ENCODE results near the gene NEB.
"Not testable (repeated sequence)": the region's sequence is repeated elsewhere in the genome, so short reads cannot be mapped to it uniquely, and the experiment has no call there.

Gene NEB

DNA sequence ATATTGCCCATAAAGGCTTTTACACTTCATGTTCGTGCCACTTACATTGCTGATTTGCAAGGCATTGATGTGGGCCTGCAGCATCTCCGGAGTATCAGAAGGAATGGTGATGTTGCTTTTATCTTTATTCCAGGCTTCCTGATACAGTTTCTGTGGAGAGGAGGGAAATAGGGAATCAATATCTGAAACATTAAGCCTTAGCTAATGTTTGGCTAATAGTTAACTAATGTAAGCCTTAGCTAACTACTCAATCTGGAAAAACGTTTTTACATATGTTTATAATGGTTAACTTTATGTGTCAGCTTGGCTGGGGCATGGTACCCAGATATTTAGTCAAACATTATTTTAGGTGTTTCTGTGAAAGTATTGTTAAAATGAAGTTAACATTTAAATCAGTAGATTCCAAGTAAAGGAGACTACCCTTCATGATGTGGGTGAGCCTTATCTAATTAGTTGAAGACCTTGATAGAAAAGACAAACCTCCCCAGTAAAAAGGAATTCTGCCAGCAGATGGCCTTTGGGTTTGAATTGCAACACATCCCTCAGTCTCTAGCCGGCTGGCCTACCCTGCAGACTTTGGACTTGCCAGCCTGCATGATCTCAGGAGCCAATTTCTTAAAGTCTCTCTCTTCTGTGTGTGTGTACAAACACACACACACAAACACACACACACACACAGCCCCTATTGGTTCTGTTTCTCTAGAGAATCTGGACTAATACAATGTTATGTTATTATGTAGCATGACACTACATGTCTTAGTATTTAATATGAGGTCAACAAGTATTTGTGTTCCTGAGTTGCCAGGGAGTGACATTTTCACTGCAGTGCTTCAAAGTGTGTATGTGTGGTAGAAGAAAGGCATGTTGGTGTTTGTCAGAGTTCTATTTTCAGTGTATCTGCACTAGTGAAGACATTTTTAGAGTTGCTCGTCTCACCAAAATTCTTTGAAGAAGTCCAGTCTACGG lies 126.5 kb downstream of the NEB start:
- not testable (repeated sequence) for DNase-seq (ENCODE audit: low spot score)

DNA sequence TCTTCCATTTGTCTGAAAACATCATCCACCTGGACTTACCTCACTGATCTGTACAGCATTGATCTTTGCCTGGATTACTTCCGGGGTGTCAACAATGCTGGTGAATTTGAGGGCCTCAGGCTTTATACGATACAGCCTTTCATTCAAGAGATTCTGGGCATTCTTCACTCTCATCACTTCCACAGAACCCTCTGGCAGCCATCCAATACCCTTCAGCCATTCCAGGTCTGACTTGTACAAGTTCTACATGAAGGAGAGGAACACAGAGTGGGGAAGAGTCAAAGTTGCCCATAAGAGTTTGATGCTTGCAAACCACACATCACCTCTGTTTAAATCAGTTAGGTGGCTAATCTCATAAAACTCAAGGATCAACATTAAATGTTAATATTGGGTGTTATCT lies 130.7 kb downstream of the NEB start:
- DNase-seq (ENCODE audit: low spot score): not testable (repeated sequence)

- DNase-seq (ENCODE audit: low spot score): not testable (repeated sequence)
Measured at GRCh38 chr2:151602402-151602801, 131.9 kb downstream of the NEB start.

GRCh38 chr2:151601803-151602202 lies 132.5 kb downstream of the NEB start:
- DNase-seq (ENCODE audit: low spot score): not testable (repeated sequence)

DNA sequence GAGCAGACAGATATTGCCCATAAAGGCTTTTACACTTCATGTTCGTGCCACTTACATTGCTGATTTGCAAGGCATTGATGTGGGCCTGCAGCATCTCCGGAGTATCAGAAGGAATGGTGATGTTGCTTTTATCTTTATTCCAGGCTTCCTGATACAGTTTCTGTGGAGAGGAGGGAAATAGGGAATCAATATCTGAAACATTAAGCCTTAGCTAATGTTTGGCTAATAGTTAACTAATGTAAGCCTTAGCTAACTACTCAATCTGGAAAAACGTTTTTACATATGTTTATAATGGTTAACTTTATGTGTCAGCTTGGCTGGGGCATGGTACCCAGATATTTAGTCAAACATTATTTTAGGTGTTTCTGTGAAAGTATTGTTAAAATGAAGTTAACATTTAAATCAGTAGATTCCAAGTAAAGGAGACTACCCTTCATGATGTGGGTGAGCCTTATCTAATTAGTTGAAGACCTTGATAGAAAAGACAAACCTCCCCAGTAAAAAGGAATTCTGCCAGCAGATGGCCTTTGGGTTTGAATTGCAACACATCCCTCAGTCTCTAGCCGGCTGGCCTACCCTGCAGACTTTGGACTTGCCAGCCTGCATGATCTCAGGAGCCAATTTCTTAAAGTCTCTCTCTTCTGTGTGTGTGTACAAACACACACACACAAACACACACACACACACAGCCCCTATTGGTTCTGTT lies 137.2 kb downstream of the NEB start:
- DNase-seq (ENCODE audit: low spot score): not testable (repeated sequence)

- not testable (repeated sequence) for DNase-seq (ENCODE audit: low spot score)
Measured at GRCh38 chr2:151591908-151592255, 142.4 kb downstream of the NEB start.

GRCh38 chr2:151591250-151591907 lies 142.9 kb downstream of the NEB start:
- DNase-seq (ENCODE audit: low spot score): not testable (repeated sequence)

DNA sequence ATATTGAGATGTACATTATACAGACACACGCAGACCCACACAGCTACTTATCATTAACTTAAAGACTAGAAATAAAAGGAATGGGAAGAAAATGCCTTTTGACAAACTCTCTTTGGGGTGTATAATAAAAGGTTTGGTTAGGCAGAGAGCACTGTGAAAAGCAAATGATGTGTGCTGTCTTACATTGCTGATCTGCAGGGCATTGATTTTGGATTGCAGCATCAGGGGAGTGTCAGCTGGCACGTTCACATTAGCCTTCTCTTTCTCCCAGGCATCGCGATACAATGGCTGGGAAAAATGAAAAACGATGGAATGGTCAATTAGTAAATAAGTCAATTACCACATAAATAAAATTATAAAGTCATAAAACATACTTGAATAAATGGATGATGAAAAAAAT lies 153.0 kb downstream of the NEB start:
- DNase-seq (ENCODE audit: low spot score): not testable (repeated sequence)

GRCh38 chr2:151580697-151581096 lies 153.6 kb downstream of the NEB start:
- not testable (repeated sequence) for DNase-seq (ENCODE audit: low spot score)

GRCh38 chr2:151577116-151577515 lies 157.2 kb downstream of the NEB start:
- no peak for DNase-seq (ENCODE audit: low spot score)

- no peak for DNase-seq (ENCODE audit: low spot score)
Measured at GRCh38 chr2:151576080-151576479, 158.2 kb downstream of the NEB start.

GRCh38 chr2:151575338-151575737 lies 158.9 kb downstream of the NEB start:
- DNase-seq (ENCODE audit: low spot score): no peak

GRCh38 chr2:151570191-151570590 lies 164.1 kb downstream of the NEB start:
- no peak for DNase-seq (ENCODE audit: low spot score)

DNA sequence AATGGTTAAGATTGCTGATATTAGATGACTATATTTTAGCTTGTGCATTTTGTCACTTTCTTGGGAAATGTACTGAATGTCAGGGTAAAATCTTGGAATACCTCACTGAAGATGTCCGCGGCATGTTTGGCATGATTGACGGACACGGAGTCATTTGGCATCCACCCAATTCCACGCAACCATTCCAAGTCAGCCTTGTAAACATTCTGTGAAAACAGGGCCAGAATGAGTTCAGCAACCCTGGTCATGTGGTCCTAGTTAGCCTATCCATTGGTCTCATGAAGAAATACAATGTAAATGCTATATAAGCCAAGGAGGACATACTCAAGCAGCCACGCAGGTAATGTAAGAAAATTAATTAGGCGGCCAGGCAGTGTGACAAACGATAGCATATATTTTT lies 165.1 kb downstream of the NEB start:
- no peak for DNase-seq (ENCODE audit: low spot score)

DNA sequence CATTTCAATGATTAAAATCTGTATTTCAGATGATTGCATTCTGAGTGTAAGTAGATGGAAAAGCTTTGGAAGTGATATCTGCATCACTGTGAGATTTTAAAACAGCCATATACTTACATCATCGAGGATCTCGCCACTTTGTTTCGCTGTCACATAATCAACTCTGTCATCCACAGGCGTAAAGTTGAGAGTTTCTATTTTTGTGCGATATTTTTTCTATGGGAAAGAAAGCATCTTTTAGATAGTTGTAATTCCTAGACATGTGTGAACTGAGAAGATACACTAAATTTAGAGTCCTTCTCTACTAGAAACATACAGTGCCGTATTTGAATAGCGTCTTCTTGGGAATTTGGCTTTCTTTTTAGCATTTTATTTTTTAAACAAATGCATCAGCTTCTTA lies 165.8 kb downstream of the NEB start:
- DNase-seq (ENCODE audit: low spot score): no peak

DNA sequence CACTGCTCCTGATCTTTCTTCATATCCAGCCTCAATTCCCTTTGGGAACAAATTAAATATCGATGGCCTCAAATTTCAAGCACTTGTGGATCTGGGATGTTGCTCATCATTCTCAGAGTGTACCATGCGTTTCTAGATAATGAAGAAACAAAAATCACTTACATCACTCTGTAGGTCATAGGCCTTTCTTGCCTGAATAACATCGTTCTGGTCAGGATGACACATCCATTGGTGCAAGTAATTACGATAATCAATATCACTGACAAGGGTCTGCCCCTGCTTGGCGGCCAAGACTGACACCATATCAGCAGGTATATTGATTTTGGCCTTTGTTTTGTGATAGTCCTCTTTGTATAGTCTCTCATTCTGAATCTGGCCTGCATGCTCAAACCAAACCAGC lies 167.3 kb downstream of the NEB start:
- no peak for DNase-seq (ENCODE audit: low spot score)

- no peak for DNase-seq (ENCODE audit: low spot score)
Measured at GRCh38 chr2:151562398-151562797, 171.9 kb downstream of the NEB start.

DNA sequence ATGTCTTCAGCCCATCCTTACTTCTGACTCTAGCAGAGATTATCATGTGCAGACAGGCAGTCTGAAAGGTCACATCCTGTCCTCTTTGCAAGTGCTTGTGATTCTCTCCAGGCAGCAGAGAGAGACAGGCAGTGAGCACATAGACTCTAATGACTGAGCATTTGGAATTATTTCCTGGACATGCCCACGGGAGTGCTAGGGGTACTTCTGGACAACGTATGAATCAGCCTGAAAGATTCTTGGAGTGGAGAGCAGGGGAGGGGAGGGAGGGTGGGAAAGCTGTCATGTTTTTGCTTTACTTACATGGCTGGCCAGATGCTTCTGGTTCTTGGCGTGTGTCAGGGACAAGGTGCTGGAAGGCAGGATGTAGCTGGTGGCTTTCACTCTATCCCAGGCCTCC lies 174.0 kb downstream of the NEB start:
- DNase-seq (ENCODE audit: low spot score): peak; percentile 6

GRCh38 chr2:151559431-151559830 lies 174.8 kb downstream of the NEB start:
- DNase-seq (ENCODE audit: low spot score): not testable (repeated sequence)

DNA sequence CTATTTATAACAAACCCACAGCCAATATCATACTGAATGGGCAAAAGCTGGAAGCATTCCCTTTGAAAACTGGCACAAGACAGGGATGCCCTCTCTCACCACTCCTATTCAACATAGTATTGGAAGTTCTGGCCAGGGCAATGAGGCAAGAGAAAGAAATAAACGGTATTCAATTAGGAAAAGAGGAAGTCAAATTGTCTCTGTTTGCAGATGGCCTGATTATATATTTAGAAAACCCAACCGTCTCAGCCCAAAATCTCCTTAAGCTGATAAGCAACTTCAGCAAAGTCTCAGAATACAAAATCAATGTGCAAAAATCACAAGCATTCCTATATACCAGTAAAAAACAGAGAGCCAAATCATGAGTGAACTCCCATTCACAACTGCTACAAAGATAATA lies 176.4 kb downstream of the NEB start:
- DNase-seq (ENCODE audit: low spot score): peak; percentile 14

DNA sequence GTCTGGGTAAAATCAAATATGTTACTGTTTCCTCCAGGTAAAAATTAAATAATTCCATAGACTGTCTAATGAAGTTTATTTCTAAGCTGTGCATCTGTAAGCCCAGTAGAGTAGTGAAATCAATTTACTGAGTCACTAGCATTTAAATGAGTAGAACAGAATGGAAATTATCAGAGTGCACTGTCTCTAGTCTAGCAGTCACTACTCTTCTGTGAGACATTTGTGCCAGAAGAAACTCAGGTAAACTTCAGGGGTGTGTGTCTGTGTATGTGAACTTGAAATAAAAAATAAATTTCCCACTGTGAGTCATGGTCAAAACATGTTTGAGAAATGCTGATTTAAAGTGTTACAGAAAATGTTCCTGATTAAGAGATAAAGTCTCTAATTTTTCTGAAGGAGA lies 178.2 kb downstream of the NEB start:
- DNase-seq (ENCODE audit: low spot score): no peak

DNA sequence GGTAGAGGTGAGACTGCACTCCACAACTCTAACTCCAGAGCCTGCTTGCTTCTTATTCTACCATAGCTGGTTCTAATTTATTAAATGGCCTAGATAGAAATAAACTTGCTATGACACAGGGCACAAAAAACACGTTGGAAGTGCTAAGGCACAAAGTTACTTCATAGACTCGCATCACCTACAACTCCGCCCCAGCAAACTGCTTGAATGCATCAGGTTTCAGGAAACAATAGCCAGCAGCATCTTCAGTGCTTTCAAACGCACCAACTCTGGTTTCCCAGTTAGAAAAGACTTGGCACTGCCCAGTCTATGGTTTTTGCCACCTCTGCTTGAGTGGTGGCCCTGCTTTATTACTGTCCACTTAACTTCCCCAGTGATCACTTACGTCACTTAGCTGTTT lies 182.0 kb downstream of the NEB start:
- DNase-seq (ENCODE audit: low spot score): no peak

DNA sequence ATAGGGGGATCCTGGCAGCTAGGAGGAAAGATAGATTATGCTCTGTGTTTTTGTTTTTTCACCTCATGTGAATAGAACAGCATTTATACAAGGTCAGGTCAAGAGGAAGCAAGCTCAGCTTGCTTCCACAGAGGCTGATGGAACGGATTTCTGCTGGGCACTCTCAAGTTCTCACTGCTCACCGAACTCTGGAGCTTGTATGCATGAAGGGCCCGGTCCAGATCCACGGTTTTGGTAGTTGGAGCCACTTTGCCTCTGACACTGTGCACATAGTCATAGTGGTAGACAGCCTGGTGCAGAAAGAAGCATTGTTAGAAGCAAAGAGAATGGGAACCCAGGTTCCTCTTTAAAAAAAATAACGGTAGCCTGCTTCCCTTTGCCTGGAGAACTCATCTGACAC lies 182.7 kb downstream of the NEB start:
- no peak for DNase-seq (ENCODE audit: low spot score)
